Measurements from ENCODE around the gene SMAD3. TPM values are rescaled to one million over a fixed set of nuclear protein-coding genes. Genes with fewer than 3 reads are reported as not detected.

Gene SMAD3
- total and polyA plus RNA-seq, 10 of the 15 experiments (the other 5 are each of a cell fraction or from before 2014, with no cell fraction given), result 5.6 to 43.2 (median 16.0) TPM

DNA sequence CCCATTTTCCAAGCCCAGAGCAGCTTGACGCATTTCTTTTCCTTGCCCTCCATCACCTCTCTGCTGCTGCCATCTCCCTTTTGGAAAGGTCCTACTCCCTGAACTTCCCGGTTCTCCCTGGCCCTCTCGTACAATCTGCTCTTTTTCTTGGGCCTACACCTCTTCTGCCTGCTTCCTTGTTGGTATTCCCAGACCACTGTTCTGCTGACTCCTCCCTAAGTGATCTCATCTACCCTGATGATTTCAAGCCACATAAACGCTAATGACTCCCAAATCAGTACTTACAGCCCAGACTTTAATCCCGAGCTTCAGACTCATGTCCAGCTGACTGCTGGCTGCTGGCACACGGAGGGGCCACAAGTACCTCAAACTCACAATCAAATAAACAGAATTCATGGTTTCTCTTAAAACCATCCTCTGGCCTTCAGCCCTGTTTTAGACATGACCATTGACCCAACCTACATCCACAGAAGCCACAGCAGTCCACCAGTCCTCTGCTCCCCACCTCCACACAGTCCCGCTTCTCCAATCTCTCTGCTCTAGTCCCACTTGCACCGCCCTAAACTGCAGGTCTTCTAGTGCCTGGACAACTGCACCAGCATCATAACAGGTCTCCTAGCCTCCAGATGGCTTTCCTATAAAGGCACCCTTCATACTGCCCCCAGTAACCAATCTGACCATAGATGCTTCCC is 131.4 kb downstream of the SMAD3 start:
- H2AFZ ChIP-seq (ENCODE audit: control insufficient read depth, low read depth, low read length), result no peak overlapping the region
- H3K9ac ChIP-seq (ENCODE audit: control insufficient read depth, insufficient read depth, low read length), result no peak overlapping the region
- H3K4me1 ChIP-seq (ENCODE audit: control insufficient read depth, insufficient read depth, low read length), result peaks cover 9% of the 10 kb centered on the region
- TF ChIP-seq ZBED1 (IDR thresholded peaks at IDR 0.05; ENCODE audit: borderline replicate concordance), result 0 out of 2 replicates have a peak, but pooled peaks have one; percentile 3
- peak; percentile 49; the same call in 1 of the 2 replicates for TF ChIP-seq POLR2A (IDR thresholded peaks at IDR 0.05; ENCODE audit: low read depth, low read length)
- peak; percentile 83 for TF ChIP-seq MTA3 (IDR thresholded peaks at IDR 0.05; ENCODE audit: borderline replicate concordance, low read length)
- 0 out of 2 replicates have a peak, but pooled peaks have one; percentile 2 for TF ChIP-seq RUNX3 (IDR thresholded peaks at IDR 0.05; ENCODE audit: low read length)
- no peak for TF ChIP-seq ZSCAN29 (IDR thresholded peaks at IDR 0.05)
- TF ChIP-seq STAT1 (conservative IDR thresholded peaks at IDR 0.05), result no peak
- TF ChIP-seq HDAC2 (IDR thresholded peaks at IDR 0.05), result no peak
- peaks cover 6 to 9% of the 10 kb centered on the region in 2 experiments; a peak in 3 of 4 replicates for H3K36me3 ChIP-seq (ENCODE audit: control insufficient read depth in 2 of 2, insufficient read depth in 2 of 2, low read length in 1 of 2)
- ChIA-PET CTCF (interaction anchor here (0.6 kb wide), 1 partner anchor 77 kb away, joined by 4 read pairs; no protein-coding TSS in a partner anchor), POLR2A (no interaction called here), SMC1A (ENCODE audit: uncharacterized antibody, unreplicated experiment) (interaction anchor here (0.6 kb wide), 1 partner anchor 62 kb away, joined by 3 read pairs; no protein-coding TSS in a partner anchor), RAD21 (ENCODE audit: unreplicated experiment) (no interaction called here)
- no peak for DNase-seq (ENCODE audit: low read depth, low spot score)
- no peak overlapping the region for H3K4me3 ChIP-seq
- no peak for FAIRE-seq
- 86% methylated on average over 8 of the region's 8 CpGs for WGBS (ENCODE audit: insufficient coverage, insufficient replicate concordance, low lambda C conversion rate, missing lambda C conversion rate)
- no peak overlapping the region for H3K4me2 ChIP-seq (ENCODE audit: control insufficient read depth, insufficient read depth)
- no TSS peak for BruUV-seq (replicated peaks)
- H4K20me1 ChIP-seq (ENCODE audit: control insufficient read depth, insufficient read depth), result no peaks in the 10 kb centered on the region
- no peak overlapping the region for H3K27ac ChIP-seq (ENCODE audit: control insufficient read depth, insufficient read depth)
- intact Hi-C loops (cut with micrococcal nuclease; ENCODE audit: unreplicated experiment), result loop anchor here (5.0 kb wide), 1 partner anchor 245 kb away; no protein-coding TSS in a partner anchor
- H3K27me3 ChIP-seq (replicated peaks in 1 of 2; ENCODE audit: control insufficient read depth in 2 of 2, insufficient read depth in 2 of 2, low read length in 1 of 2), result no peaks in the 10 kb centered on the region
- no peak; the same call in 1 of the 3 replicates for ATAC-seq
- in situ Hi-C loops (cut with MboI), result no loop called here
- H3K9me3 ChIP-seq (replicated peaks; ENCODE audit: control insufficient read depth, insufficient read depth, low read length), result no peaks in the 10 kb centered on the region; the same call in 2 of the 3 replicates
- no peaks in the 10 kb centered on the region for H3K79me2 ChIP-seq (ENCODE audit: control insufficient read depth, insufficient read depth, low read length)

DNA sequence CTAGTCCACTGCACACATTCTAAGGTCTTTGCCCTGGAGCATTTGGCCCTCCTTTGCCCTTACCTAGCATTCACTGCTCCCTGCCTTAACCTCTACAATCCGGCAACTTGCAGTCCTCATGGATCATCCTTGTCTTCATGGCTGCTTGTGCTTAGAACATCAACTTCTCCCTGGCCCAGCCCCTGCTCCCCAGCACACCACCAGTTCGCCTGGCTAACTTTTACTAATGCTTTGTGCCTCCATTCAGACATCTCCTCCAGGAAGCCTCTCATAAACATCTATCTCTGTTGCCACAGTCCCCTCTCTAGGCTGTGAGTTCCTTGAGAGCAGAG is 131.9 kb downstream of the SMAD3 start:
- no peaks in the 10 kb centered on the region for H3K79me2 ChIP-seq (ENCODE audit: control insufficient read depth, insufficient read depth, low read length)
- H3K9me3 ChIP-seq (replicated peaks; ENCODE audit: control insufficient read depth, insufficient read depth, low read length), result no peaks in the 10 kb centered on the region; the same call in 2 of the 3 replicates
- no peak overlapping the region for H3K4me3 ChIP-seq
- H3K36me3 ChIP-seq (ENCODE audit: control insufficient read depth in 2 of 2, insufficient read depth in 2 of 2, low read length in 1 of 2), result peaks cover 3 to 14% of the 10 kb centered on the region in 2 experiments; a peak in 3 of 4 replicates
- H3K27ac ChIP-seq (ENCODE audit: control insufficient read depth, insufficient read depth), result no peak overlapping the region
- TF ChIP-seq CHD2 (IDR thresholded peaks at IDR 0.05; ENCODE audit: borderline replicate concordance, low read depth, low read length) (no peak), POLR2A (IDR thresholded peaks at IDR 0.05; ENCODE audit: low read depth, low read length) (peak; percentile 11; the same call in 1 of the 2 replicates), ZNF384 (IDR thresholded peaks at IDR 0.05; ENCODE audit: borderline replicate concordance, low read depth, low read length) (no peak)
- no peak overlapping the region for H3K4me2 ChIP-seq (ENCODE audit: control insufficient read depth, insufficient read depth)
- FAIRE-seq, result no peak
- RAD21 ChIA-PET (ENCODE audit: unreplicated experiment), result no interaction called here
- no peak overlapping the region for H3K9ac ChIP-seq (ENCODE audit: control insufficient read depth, insufficient read depth, low read length)
- SMC1A ChIA-PET (ENCODE audit: uncharacterized antibody, unreplicated experiment), result no interaction called here
- H2AFZ ChIP-seq (ENCODE audit: control insufficient read depth, low read depth, low read length), result no peak overlapping the region
- BruUV-seq (replicated peaks), result no TSS peak
- no peak for DNase-seq (ENCODE audit: low read depth, low spot score)
- peaks cover 9% of the 10 kb centered on the region for H3K4me1 ChIP-seq (ENCODE audit: control insufficient read depth, insufficient read depth, low read length)
- CTCF ChIA-PET, result no interaction called here
- POLR2A ChIA-PET, result no interaction called here
- no peaks in the 10 kb centered on the region for H3K27me3 ChIP-seq (replicated peaks in 1 of 2; ENCODE audit: control insufficient read depth in 2 of 2, insufficient read depth in 2 of 2, low read length in 1 of 2)
- in situ Hi-C loops (cut with MboI), result no loop called here
- 96% methylated on average over 2 of the region's 2 CpGs for WGBS (ENCODE audit: insufficient coverage, insufficient replicate concordance, low lambda C conversion rate, missing lambda C conversion rate)
- H4K20me1 ChIP-seq (ENCODE audit: control insufficient read depth, insufficient read depth), result no peaks in the 10 kb centered on the region
- no peak for ATAC-seq
- intact Hi-C loops (cut with micrococcal nuclease; ENCODE audit: unreplicated experiment), result loop anchor here (5.0 kb wide), 1 partner anchor 245 kb away; no protein-coding TSS in a partner anchor
